Loucy (cell line): Measurements from ENCODE around the gene CAMK1D.

Experiments used
- EZH2phosphoT487 ChIP-seq: fragments of 200-600 bp; IDR thresholded peaks from 2 replicates; pipeline ENCODE4 v1.6.1; 2018; ENCODE audit warnings: antibody characterized with exemption, mild to moderate bottlenecking, moderate library complexity, borderline replicate concordance
- TF ChIP-seq, protein P1 (sequence below): fragments of 200-600 bp; sonication (generic); conservative IDR thresholded peaks from 2 replicates; pipeline ENCODE4 v1.5.1; 2014; ENCODE audit warnings: mild to moderate bottlenecking, antibody characterized with exemption, low read length

DNA sequence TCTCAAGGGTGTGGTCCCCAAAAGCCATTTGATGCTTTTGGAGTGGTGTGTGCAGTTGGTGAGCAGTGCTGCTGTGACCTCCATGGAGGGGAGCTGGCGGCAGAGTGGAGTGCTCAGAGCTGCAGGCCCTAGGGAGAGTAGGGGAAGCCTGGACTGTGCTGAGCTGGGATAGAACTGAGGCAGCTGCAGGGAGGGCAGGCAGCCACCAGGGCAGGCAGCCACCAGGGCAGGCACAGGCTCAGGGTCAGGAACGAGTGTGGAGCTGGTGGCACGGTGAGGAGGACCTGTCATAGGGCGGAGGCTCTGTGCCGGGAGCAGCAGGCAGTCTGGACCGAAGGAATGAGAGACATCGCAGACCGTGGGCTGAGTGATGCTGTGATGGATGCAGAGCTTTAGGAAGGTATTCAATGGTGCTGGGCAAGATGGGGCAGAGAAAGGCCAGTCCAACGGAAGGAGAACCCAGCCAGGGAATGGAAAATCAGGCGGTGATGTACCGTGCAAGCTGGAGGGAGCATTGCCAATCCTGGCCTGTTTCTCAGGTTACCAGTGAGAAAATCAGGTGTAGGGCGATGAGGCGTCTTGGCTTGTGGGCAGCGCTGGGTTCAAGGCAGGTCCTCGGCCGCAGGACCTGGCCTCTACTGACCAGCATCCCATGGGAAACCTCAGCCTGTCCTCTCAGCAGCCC is 152.6 kb downstream of the CAMK1D start:
- TF ChIP-seq, protein P1, sequence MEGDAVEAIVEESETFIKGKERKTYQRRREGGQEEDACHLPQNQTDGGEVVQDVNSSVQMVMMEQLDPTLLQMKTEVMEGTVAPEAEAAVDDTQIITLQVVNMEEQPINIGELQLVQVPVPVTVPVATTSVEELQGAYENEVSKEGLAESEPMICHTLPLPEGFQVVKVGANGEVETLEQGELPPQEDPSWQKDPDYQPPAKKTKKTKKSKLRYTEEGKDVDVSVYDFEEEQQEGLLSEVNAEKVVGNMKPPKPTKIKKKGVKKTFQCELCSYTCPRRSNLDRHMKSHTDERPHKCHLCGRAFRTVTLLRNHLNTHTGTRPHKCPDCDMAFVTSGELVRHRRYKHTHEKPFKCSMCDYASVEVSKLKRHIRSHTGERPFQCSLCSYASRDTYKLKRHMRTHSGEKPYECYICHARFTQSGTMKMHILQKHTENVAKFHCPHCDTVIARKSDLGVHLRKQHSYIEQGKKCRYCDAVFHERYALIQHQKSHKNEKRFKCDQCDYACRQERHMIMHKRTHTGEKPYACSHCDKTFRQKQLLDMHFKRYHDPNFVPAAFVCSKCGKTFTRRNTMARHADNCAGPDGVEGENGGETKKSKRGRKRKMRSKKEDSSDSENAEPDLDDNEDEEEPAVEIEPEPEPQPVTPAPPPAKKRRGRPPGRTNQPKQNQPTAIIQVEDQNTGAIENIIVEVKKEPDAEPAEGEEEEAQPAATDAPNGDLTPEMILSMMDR, result no peak
- no peak for TF ChIP-seq EZH2phosphoT487
